ENCODE results near the gene ZNF784.

- TF ChIP-seq CTCF (IDR thresholded peaks at IDR 0.05; ENCODE audit: low read length), result no peak
- no peak for TF ChIP-seq EZH2 (optimal IDR thresholded peaks at IDR 0.05; ENCODE audit: low read depth, low read length)
- no peak for TF ChIP-seq EZH2phosphoT487 (IDR thresholded peaks at IDR 0.05; ENCODE audit: low read length)
Measured at GRCh38 chr19:55603581-55604292, 20.6 kb downstream of the ZNF784 start.
